H9 (cell line): ENCODE results near the gene SYMPK. TPM values are rescaled to one million over a fixed set of nuclear protein-coding genes. Genes with fewer than 3 reads are reported as not detected.

Source experiments
- DNase-seq: peaks from one replicate; pipeline ENCODE4 v3.0.0-alpha.2; 2017
- H2AFZ ChIP-seq: one replicate; pipeline ENCODE4 v1.6.1; 2013; ENCODE audit warnings: mild to moderate bottlenecking, low read length, control low read depth, moderate library complexity
- H2AK5ac ChIP-seq: 2 replicates; pipeline ENCODE4 v1.6.1; 2013; ENCODE audit warnings: low read length, control low read depth, mixed read lengths; ENCODE audit not compliant: insufficient read length
- H2BK120ac ChIP-seq: one replicate; pipeline ENCODE4 v1.6.1; 2013; ENCODE audit warnings: low read depth, mild to moderate bottlenecking, low read length, control low read depth, inconsistent platforms; ENCODE audit not compliant: poor library complexity, severe bottlenecking
- H2BK12ac ChIP-seq: 2 replicates; pipeline ENCODE4 v1.6.1; 2013; ENCODE audit warnings: low read length, control low read depth, mixed read lengths, low read depth; ENCODE audit not compliant: insufficient read length
- H2BK15ac ChIP-seq: 2 replicates; pipeline ENCODE4 v1.6.1; 2013; ENCODE audit warnings: low read depth, low read length, control low read depth
- H2BK20ac ChIP-seq: one replicate; pipeline ENCODE4 v1.6.1; 2013; ENCODE audit warnings: low read depth, mild to moderate bottlenecking, low read length, control low read depth, inconsistent platforms; ENCODE audit not compliant: poor library complexity, severe bottlenecking
- H2BK5ac ChIP-seq: 2 replicates; pipeline ENCODE4 v1.6.1; 2013; ENCODE audit warnings: low read length, control low read depth, mixed read lengths; ENCODE audit not compliant: insufficient read length
- H3K14ac ChIP-seq: 2 replicates; pipeline ENCODE4 v1.6.1; 2013; ENCODE audit warnings: low read length, control low read depth; ENCODE audit not compliant: insufficient read depth
- H3K18ac ChIP-seq: 2 replicates; pipeline ENCODE4 v1.6.1; 2013; ENCODE audit warnings: low read depth, mild to moderate bottlenecking, mixed read lengths, low read length, control low read depth; ENCODE audit not compliant: insufficient read length
- H3K23ac ChIP-seq: 2 replicates; pipeline ENCODE4 v1.6.1; 2013; ENCODE audit warnings: low read length, control low read depth, mixed read lengths, low read depth; ENCODE audit not compliant: insufficient read length
- H3K23me2 ChIP-seq: 2 replicates; pipeline ENCODE4 v1.6.1; 2013; ENCODE audit warnings: low read depth, mild to moderate bottlenecking, mixed read lengths, low read length, control low read depth; ENCODE audit not compliant: insufficient read length, poor library complexity, severe bottlenecking
- H3K27ac ChIP-seq: 2 replicates; pipeline ENCODE4 v1.5.1; 2013; ENCODE audit warnings: low read length, control low read depth, mixed read lengths, low read depth; ENCODE audit not compliant: insufficient read length
- H3K27me3 ChIP-seq: 2 replicates; pipeline ENCODE4 v1.6.1; 2013; ENCODE audit warnings: low read length, control low read depth, inconsistent platforms; ENCODE audit not compliant: insufficient read depth
- H3K4ac ChIP-seq: 2 replicates; pipeline ENCODE4 v1.6.1; 2013; ENCODE audit warnings: low read depth, mild to moderate bottlenecking, control low read depth, inconsistent platforms, low read length, moderate library complexity
- H3K4me1 ChIP-seq: 2 replicates; pipeline ENCODE4 v1.6.1; 2013; ENCODE audit warnings: low read length, control low read depth, inconsistent platforms; ENCODE audit not compliant: insufficient read depth
- H3K4me2 ChIP-seq: 2 replicates; pipeline ENCODE4 v1.6.1; 2013; ENCODE audit warnings: low read length, control low read depth, mixed read lengths; ENCODE audit not compliant: insufficient read length, insufficient read depth
- H3K56ac ChIP-seq: 2 replicates; pipeline ENCODE4 v1.6.1; 2013; ENCODE audit warnings: low read depth, mild to moderate bottlenecking, mixed read lengths, low read length, control low read depth; ENCODE audit not compliant: insufficient read length
- H3K79me1 ChIP-seq: 2 replicates; pipeline ENCODE4 v1.6.1; 2013; ENCODE audit warnings: low read depth, mild to moderate bottlenecking, moderate library complexity, low read length, control low read depth, inconsistent platforms; ENCODE audit not compliant: insufficient read depth, poor library complexity, severe bottlenecking
- H3K79me2 ChIP-seq: 2 replicates; pipeline ENCODE4 v1.6.1; 2013; ENCODE audit warnings: low read length, control low read depth, inconsistent platforms; ENCODE audit not compliant: insufficient read depth
- H3K9ac ChIP-seq: 2 replicates; pipeline ENCODE4 v1.6.1; 2013; ENCODE audit warnings: low read length, control low read depth, mixed read lengths; ENCODE audit not compliant: insufficient read length; ENCODE audit errors: extremely low read depth
- H3K9me3 ChIP-seq: one replicate; pipeline ENCODE4 v1.6.1; 2013; ENCODE audit warnings: low read depth, low read length, inconsistent platforms; ENCODE audit not compliant: control insufficient read depth
- H3T11ph ChIP-seq: one replicate; pipeline ENCODE4 v1.6.1; 2013; ENCODE audit warnings: mild to moderate bottlenecking, low read length, control low read depth, inconsistent platforms
- H4K20me1 ChIP-seq: one replicate; pipeline ENCODE4 v1.6.1; 2013; ENCODE audit not compliant: control insufficient read depth, insufficient read length, insufficient read depth
- H4K5ac ChIP-seq: 2 replicates; pipeline ENCODE4 v1.6.1; 2013; ENCODE audit warnings: low read depth, mild to moderate bottlenecking, mixed read lengths, low read length, control low read depth; ENCODE audit not compliant: insufficient read length
- H4K8ac ChIP-seq: replicated peaks from 2 replicates; pipeline ENCODE4 v1.6.1; 2013; ENCODE audit warnings: low read length, control low read depth, mixed read lengths, low read depth; ENCODE audit not compliant: insufficient read length
- H4K91ac ChIP-seq: 2 replicates; pipeline ENCODE4 v1.6.1; 2013; ENCODE audit warnings: low read depth, mild to moderate bottlenecking, moderate library complexity, mixed read lengths, low read length, control low read depth; ENCODE audit not compliant: insufficient read length
- H3K27ac Mint-ChIP-seq, 3 experiments: 2 replicates in 2 of 3; 3 replicates in 1 of 3; pipeline ENCODE4 v1.8.0; 2020 to 2021; ENCODE audit warnings: mixed read lengths in 3 of 3, mild to moderate bottlenecking in 1 of 3, moderate library complexity in 1 of 3
- H3K27me3 Mint-ChIP-seq: 2 replicates; pipeline ENCODE4 v1.8.0; 2021; ENCODE audit warnings: low read depth, mild to moderate bottlenecking, moderate library complexity, mixed read lengths
- H3K36me3 Mint-ChIP-seq, 3 experiments: 2 replicates in 2 of 3; 3 replicates in 1 of 3; pipeline ENCODE4 v1.8.0; 2020 to 2021; ENCODE audit warnings: low read depth in 3 of 3, mixed read lengths in 3 of 3; ENCODE audit not compliant: insufficient read depth in 1 of 3
- H3K4me1 Mint-ChIP-seq, 2 experiments: 2 replicates each; pipeline ENCODE4 v1.8.0; 2020; ENCODE audit warnings: mixed read lengths in 2 of 2
- H3K4me3 Mint-ChIP-seq, 2 experiments: 2 replicates in 1 of 2; 3 replicates in 1 of 2; pipeline ENCODE4 v1.8.0; 2020 to 2021; ENCODE audit warnings: mild to moderate bottlenecking in 2 of 2, mixed read lengths in 2 of 2, moderate library complexity in 1 of 2
- H3K9me3 Mint-ChIP-seq, 2 experiments: 2 replicates in 1 of 2; 3 replicates in 1 of 2; pipeline ENCODE4 v1.8.0; 2020; ENCODE audit warnings: mild to moderate bottlenecking in 2 of 2, mixed read lengths in 2 of 2, moderate library complexity in 1 of 2
- CTCF ChIP-seq: fragments of 200-600 bp; sonication (generic); conservative IDR thresholded peaks from 3 replicates; pipeline ENCODE4 v1.8.0; 2021; ENCODE audit warnings: antibody characterized with exemption, mild to moderate bottlenecking
- WGBS: extraction: QIAGEN DNeasy Blood & Tissue Kit; methylation state at CpG from one replicate; pipeline ENCODE4 v1.1.7; 2013; ENCODE audit warnings: missing lambda C conversion rate, low lambda C conversion rate, mixed read lengths; ENCODE audit not compliant: insufficient read length; ENCODE audit errors: extremely low coverage; 5-methylcytosine and 5-hydroxymethylcytosine counted together
- total RNA-seq: library from RNA; stranded (reverse); gene quantifications from 2 replicates; pipeline ENCODE4 v1.2.1, GENCODE V29; 2021

SYMPK gene
- total RNA-seq, 1 experiment from 2014 or later: 104 TPM

- no CpG with 5 or more reads among the region's 10 CpGs for WGBS
- no peak overlapping the region; a peak in 1 of 5 replicates for H3K4me3 Mint-ChIP-seq
These were observed 42.1 kb upstream of the SYMPK start for GRCh38 chr19:45905011-45905410.

More at GRCh38 chr19:45905011-45905410, 42.1 kb upstream of the SYMPK start:
- Histone ChIP-seq H4K91ac (no peak overlapping the region), H3K4me1 (no peaks in the 10 kb centered on the region), H3K27me3 (peaks cover 4% of the 10 kb centered on the region; the same call in 1 of the 2 replicates), H3K79me1 (no peaks in the 10 kb centered on the region), H3K9ac (no peak overlapping the region), H4K8ac (no peak overlapping the region), H2BK20ac (no peak overlapping the region), H2AK5ac (no peak overlapping the region), H2BK120ac (no peak overlapping the region), H3K56ac (no peak overlapping the region), H3K4me2 (no peak overlapping the region), H2BK5ac (no peak overlapping the region), H3K79me2 (no peaks in the 10 kb centered on the region), H2BK15ac (no peak overlapping the region), H4K20me1 (no peaks in the 10 kb centered on the region), H2BK12ac (no peak overlapping the region), H3K4ac (no peak overlapping the region), H3K9me3 (no peaks in the 10 kb centered on the region), H4K5ac (no peak overlapping the region), H3K14ac (no peak overlapping the region), H3K23me2 (peaks cover 15% of the 10 kb centered on the region), H2AFZ (no peak overlapping the region), H3K27ac (no peak overlapping the region), H3K18ac (no peak overlapping the region), H3K23ac (no peak overlapping the region), H3T11ph (no peak overlapping the region)
- H3K36me3 Mint-ChIP-seq: peaks cover 2 to 9% (median 8%) of the 10 kb centered on the region in 3 experiments
- no peak for DNase-seq
- no peak overlapping the region for H3K27ac Mint-ChIP-seq
- no peaks in the 10 kb centered on the region for H3K9me3 Mint-ChIP-seq
- peaks cover 7 to 12% of the 10 kb centered on the region in 2 experiments for H3K4me1 Mint-ChIP-seq
- H3K27me3 Mint-ChIP-seq: peaks cover 17% of the 10 kb centered on the region
- no peak for TF ChIP-seq CTCF
